Measurements from ENCODE around the gene FAM161B.
"Not testable (repeated sequence)": the region's sequence is repeated elsewhere in the genome, so short reads cannot be mapped to it uniquely, and the experiment has no call there.

The FAM161B gene

DNA sequence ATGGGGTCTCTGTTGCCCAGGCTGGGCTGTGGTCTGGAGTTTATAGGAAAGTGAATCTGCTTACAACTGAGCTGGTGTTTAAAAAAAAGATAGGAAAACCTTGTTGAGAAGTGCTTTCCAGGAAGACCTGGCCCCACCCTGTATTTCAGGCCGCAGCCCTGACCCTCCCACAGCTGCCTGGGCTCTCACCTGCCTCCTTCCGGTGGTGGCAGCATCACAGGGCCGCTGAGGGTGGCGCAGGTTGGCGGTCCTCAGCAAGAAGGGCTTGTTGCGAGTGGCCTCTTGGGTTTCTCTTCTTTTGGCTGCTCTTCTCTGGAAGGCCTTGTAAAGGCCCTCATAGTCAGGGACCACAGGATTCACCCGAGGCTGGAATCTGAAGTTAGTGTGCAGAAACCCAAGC is 7.7 kb downstream of the FAM161B start:
- DNase-seq (ENCODE audit: low spot score) = no peak

DNA sequence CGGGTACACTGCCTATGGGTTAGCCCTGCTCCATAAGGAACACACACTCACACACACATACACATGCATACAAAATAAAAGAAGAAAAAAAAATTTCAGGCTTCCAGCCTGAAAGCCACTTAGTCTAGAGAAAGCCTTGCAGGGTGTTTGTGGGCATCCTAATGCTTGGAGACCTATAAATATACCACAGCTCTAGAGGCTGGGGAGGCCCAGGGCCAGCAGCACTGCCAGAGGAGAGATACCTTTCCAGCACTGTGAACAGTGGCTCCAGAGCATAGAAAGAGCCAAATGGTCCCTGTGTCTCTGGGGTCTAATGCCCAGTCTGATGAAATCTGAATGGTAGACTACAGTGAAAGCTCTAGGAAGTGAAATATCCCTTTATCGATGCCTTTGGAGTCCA is 12.9 kb downstream of the FAM161B start:
- no peak for DNase-seq (ENCODE audit: low spot score)

DNA sequence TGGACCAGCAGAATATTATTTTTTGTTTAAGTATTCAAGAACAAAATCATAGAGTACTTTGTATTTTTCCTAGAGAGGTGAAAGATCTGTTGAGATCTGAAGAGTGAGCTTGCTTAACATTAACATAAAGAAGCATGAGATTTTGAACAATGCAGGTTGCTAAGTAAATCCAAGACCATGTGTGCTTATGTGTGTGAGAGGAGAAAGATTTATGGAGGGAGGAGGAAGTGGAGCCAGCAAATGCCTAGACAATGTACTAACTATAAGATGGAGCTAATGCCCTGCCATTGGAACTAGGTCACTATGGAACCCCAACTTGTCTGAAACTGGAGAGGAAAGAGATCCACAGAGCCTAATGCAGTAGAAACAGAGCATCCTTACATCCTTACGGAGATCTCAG is 13.3 kb downstream of the FAM161B start:
- DNase-seq (ENCODE audit: low spot score) = no peak

DNA sequence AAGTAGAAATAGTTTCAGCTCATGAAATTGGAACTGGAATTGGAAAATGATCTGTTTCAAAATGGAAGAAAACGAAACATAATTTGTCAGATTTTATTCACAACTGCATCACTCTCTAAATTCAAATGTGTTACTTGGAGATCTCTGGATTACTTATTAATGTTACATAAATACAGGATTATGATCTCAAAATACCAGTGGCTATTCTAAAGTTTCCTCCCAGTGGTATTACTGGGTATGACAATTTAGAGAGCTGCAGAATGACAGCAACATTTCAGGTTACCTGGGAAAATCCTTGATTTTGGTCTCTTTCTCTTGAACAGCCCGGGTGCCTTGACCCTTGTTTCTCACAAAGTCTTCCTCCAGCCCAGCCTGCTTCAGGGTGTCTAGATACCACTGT is 14.2 kb downstream of the FAM161B start:
- peak; percentile 37 for DNase-seq (ENCODE audit: low spot score)

DNA sequence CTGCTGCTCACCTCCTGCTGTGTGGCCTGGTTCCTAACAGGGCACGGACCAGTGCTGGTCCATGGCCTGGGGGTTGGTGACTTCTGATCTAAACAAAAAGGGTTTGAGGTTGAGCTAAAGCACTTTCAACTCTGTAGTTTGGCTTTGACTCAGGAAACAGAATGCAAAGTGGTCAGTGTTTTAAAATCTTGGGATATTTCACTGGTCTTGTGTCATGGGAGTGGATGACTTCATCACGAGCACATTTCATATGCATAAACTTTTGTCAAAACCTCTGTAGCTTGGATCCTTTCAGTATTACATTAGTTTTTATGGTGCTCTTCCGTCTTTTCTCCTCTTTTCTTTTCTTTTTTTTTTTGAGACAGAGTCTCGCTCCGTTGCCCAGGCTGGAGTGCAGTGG is 25.6 kb downstream of the FAM161B start:
- no peak for DNase-seq (ENCODE audit: low spot score)

DNA sequence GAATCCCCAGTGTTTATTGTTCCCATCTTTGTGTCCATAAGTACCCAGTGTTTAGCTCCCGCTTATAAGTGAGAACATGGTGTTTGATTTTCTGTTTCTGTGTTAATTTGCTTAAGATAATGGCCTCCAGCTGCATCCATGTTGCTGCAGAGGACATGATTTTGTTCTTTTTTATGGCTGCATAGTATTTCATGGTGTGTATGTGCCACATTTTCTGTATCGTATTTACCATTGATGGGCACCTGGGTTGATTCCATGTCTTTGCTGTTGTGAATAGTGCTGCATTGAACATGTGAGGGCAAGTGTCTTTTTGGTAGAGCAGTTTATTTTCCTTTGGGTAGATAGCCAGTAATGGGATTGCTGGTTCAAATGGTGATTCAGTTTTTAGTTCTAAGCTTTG is 30.4 kb downstream of the FAM161B start:
- not testable (repeated sequence) for DNase-seq (ENCODE audit: low spot score)

DNA sequence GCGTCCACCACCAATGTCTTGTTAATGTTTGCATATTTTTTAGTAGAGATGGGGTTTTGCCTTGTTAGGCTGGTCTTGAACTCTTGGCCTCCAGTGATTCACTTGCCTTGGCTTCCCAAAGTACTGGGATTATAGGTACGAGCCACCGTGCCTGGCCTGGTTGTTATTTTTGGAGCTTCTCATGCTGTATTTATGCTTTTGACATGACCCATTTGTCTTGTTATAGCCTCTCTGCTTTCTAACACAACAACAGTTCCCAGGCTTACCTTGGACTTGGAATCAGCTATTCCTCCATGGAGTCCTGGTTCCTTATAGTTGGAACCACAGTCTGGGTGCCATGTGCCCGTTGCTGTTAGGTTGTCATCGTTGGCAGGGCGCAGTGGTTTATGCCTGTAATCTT is 33.6 kb downstream of the FAM161B start:
- DNase-seq (ENCODE audit: low spot score) = no peak

DNA sequence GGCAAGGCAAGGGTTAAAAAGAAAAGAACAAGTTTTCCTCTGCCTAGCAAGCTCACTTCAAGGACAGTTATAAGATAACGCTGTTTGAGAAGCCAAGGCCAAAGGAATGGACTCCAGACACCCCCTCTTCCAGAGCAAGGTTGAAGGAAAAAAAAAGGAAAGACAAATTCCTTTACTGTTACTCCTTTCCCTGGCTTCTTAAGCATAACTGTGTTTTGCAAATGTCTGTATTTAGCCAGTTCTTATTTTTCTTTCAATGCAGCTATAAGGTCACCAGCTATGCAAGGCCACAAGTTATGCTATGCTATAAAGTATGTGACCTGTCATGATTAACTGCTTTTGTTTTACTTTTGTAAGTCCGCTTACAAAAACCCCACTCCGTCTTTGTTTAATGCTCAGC is 36.6 kb downstream of the FAM161B start:
- no peak for DNase-seq (ENCODE audit: low spot score)

DNA sequence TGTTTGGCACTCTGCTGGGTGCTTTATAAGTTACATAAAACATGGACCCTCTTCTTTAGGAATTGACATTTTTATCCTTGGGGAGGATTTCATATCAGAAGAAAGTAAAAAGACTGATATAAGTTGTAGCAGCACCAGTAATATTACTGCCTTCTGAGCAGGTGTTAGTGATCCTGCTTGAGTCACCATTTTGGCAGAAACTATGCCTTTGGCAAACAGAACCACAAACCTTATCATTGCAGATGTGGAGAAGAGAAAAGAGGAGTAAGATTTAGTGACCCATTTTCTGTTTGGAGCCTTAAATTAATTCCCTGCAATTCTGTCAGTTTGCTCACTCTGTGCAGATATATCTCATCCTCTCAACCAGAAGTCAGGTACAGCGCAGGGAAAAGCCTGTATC is 40.2 kb downstream of the FAM161B start:
- DNase-seq (ENCODE audit: low spot score) = no peak

DNA sequence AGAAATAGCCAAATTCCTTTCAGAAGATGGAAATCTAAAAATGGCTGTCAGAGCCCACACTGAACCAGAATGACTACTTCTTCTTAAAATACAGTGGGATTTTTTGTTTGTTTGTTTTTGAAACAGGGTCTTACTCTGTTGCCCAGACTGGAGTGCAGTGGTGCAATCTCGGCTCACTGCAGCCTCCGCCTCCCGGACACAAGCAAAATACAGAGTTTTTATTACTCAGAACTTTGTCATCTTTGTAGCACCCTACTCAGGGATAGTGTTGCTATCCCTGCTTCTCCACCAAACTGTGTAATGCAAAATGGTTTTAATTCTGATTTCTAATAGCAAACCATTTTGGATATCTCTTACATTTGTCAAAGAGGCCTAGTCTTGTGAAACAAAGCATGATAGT is 46.9 kb downstream of the FAM161B start:
- DNase-seq (ENCODE audit: low spot score) = no peak

DNA sequence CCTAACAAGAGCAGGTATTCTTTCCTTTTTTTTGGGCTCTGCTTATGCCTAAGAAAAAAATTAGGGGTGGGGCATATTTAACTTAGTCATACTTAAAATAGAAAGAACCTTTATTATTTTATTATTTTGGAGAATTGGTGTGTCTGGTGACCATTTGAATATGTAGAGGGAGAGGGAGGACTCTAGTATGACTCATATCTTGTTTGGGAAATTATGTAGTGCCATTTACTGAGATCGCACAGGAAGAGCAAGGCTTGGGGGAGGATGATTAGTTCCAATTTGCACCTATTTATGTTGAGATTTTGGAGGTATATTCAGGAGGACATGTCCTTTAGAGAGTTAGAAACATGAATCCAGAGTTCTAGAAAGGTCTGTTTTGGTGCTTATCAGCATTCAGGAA is 53.4 kb downstream of the FAM161B start:
- no peak for DNase-seq (ENCODE audit: low spot score)

DNA sequence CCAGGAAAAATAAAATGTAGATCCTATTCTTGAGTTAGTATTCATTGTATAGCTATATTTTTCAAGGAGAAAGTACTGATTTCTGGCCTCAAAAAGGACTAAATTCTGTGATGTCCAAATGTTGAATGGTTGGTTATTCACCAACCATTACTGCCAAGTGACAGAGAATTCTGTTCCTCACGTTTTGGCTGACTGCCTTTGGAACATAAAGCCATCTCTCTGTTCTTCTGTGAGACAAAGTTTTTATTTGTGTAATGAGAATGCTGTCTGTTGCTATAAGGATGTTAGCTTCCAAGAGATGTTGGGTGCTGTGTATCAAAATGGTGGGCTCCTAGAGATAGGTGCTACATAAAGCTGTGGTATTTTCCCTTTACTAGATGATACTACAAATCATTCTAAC is 54.0 kb downstream of the FAM161B start:
- no peak for DNase-seq (ENCODE audit: low spot score)

DNA sequence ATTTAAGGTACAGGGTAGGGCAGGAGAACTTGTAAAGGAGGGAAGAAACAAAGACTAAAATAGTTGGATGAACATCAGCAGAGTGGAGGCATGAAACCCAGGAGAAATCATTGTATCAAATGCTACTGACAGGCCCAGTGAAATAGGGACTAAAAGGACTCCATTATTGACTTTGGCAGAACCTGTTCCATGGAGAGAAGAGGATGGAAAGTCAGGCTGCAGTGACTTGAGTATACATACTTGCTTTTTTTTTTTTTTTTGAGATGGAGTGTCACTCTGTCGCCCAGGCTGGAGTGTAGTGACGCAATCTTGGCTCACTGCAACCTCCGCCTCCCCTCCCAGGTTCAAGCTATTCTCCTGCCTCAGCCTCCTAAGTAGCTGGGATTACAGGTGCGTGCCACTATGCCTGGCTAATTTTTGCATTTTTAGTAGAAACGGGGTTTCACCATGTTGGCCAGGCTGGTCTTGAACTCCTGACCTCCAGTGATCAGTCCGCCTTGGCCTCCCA is 55.7 kb downstream of the FAM161B start:
- not testable (repeated sequence) for DNase-seq (ENCODE audit: low spot score)

DNA sequence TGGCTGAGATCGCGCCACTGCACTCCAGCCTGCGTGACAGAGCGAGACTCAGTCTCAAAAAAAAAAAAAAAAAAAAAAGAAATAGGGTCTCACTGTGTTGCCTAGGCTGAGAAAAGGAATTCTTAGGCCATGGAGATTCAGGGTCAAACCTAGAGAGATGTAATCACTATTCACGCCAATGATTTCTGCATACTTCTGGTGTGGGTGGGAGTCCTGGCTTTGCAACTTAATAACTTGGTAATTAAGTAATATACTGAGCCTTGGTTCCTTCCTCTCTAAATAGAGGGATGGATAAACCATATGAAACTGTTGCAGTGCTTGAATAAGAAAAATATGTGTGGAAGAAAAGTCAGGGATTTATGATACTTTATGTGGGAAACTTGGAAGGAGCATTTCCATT is 60.5 kb downstream of the FAM161B start:
- DNase-seq (ENCODE audit: low spot score) = no peak

DNA sequence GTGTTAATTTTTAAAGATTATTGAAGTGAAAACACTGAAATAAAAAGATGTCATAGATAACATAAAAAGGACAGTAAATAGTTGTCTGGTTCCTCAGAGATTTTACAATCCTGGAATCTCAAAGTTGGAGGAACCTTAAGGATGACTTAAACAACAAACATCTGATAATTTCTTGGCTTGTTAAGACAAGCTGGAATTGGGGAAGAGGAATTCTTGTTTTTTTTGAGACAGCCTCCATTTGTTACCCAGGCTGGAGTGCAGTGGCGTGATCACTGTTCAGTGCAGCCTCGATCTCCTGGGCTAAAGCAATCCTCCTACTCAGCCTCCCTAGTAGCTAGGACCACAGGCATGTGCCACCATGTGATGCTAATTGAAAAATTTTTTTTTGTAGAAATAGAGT is 60.9 kb downstream of the FAM161B start:
- DNase-seq (ENCODE audit: low spot score) = no peak

DNA sequence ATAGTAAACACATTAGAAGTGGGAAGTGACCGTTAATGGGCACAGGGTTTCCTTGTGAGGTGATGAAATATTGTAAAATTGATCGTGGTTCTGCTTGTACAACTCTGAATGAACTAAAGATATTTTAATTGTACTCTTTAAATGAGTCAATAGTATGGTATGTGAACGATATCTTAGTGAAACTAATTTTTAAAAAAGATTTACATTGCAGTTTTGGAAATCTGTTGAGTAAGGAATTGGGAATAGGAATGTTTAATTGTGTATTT is 61.5 kb downstream of the FAM161B start:
- no peak for DNase-seq (ENCODE audit: low spot score)

DNA sequence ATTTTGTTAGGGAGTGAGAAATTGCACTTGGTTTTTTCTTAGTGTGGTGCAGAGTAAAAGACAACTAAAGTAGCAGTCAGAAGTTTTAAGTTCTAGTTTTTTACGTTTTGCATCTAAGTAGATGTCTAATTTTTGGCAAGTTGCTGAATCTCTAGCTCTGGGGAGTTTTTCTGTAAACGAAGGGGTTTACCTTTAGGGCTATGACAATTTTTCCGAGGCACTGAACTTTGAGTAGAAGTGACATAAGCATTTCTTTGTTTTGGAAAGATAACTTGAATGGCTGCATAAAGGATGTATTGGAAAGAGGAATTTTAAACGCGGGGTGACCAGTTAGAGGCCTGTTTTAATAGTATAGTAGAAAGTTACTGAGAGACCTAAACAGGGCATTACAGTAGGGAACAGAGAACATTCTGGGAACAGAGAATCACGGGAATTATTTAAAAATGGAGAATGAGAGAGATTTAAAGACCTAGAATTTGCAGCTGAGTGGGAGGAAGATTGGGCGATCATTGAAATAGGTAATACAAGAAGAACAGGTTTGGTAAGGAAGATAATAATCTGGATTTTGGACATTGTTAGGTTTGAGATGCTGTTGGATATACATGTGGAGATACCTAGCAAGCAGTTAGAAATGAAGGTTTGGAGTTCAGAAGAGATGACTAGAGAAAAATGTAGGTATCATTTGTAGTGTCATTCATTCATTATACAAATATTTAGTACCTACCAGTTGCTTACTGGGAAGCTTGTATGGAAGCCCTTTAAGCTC is 62.0 kb downstream of the FAM161B start:
- DNase-seq (ENCODE audit: low spot score) = peak; percentile 1

DNA sequence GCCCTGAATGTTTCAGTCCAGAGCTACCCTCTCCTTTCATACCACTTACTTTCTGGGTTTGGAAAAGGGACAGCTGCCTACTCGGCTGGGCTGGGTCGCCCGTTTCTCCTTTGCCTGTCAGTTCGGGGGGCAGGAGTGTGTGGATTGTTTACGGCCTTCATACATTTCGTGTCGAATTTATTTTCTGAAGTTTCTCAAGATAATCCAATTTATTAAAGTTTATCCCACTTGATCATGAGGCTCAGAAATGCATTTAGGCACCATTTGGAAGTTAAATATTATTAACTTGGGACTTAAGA is 62.6 kb downstream of the FAM161B start:
- DNase-seq (ENCODE audit: low spot score) = no peak

DNA sequence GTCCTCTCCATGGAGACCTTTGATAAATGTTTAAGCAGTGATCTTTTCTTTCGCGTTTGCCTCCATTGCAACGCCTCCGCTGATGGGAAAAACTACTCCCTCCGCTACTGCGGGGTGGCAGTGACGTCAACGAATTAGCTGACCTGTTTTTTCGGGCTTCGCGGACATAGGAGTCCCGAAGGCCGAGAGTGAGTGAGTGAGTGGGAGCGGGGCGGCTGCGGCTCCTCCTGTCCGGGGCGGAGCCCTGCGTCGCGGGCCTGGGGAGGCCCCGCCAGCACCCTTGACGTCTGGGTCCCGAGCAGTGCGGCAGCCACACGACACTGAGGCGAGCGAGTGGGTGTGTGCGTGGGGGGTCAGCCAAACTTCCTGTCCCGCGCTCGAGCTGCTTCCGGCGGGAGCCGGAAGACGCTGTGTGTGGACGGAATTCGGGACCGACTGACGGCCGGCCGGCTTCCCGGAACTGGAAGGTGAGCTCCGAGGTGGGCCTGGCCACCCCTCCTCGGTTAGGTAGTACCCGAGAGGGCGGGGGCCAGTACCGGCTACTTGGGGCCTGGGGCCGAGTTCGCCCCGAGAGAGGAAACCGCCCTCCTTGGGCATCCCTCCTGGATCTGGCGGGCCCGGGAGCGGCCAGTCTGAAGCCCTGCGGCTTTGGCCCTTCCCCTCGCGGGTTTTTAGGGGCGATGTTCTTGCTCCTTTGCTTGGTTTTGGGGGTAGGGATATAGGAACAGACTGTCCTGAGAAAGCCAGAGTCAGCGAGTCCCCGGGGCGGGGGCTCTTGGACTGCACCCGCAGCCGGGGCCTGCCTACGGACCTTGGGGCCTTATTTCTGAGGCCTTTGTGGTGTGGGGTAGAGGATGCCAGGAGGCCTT is 63.2 kb downstream of the FAM161B start, which contains the start of gene ZNF410:
Gene ZNF410, plus strand, starts transcription at position 411 of the 869 bp plus-strand sequence. CDS start 5,317 bp downstream, outside the sequence.
- peak; percentile 87 for DNase-seq (ENCODE audit: low spot score)

DNA sequence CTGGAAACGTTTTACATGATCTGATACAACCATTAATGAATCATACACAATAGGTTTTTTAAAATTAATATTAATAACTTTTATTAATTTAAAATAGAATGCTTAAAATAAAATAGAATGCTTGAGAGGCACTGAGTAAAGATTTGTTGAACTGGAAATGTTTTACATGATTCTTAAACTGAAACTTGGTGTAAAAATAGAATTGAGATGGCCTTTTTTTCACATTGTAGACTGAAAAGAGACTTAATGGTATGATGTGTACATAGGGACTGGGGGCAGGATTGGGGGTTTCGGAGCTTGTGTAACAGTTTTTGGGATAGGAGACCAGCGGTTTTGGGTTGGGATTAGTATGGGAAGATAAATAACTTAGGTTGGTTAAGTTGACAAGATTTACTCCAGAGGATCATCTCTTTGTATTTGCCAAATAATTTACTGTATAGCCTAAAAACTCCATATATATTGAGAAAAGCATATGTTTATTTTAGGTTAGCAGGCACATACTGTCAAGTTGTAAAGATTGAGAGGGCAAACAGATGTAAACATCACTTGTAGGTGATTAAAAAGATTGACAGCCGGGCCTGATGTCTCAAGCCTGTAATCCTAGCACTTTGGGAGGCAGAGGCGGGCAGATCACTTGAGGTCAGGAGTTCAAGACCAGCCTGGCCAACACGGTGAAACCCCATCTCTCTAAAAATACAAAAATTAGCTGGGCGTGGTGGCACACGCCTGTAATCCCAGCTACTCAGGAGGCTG is 65.3 kb downstream of the FAM161B start:
- no peak for DNase-seq (ENCODE audit: low spot score)

All from NAMALWA (cell line).